Upper lobe of right lung (tissue), 1 donor: ENCODE data around the gene CDK1. TPM values are rescaled to one million over a fixed set of nuclear protein-coding genes. Genes with fewer than 3 reads are reported as not detected.

ENCODE experiments used
- ATAC-seq: fragments of 200-7000 bp; cut with Tn5 transposase; one replicate; pipeline ENCODE4 v1.9.1; 2020; ENCODE audit warnings: mild to moderate bottlenecking, moderate library complexity
- DNase-seq: peaks from one replicate; pipeline ENCODE4 v3.0.0-alpha.2; 2020
- H3K27ac ChIP-seq: fragments of 200-600 bp; one replicate; pipeline ENCODE4 v1.8.0; 2022
- H3K27me3 ChIP-seq: fragments of 200-600 bp; one replicate; pipeline ENCODE4 v1.8.0; 2022; ENCODE audit warnings: mild to moderate bottlenecking
- H3K36me3 ChIP-seq: fragments of 200-600 bp; one replicate; pipeline ENCODE4 v1.8.0; 2022
- H3K4me1 ChIP-seq: fragments of 200-600 bp; one replicate; pipeline ENCODE4 v1.8.0; 2022
- H3K4me3 ChIP-seq: fragments of 200-600 bp; one replicate; pipeline ENCODE4 v1.8.0; 2022; ENCODE audit warnings: mild to moderate bottlenecking
- H3K9me3 ChIP-seq: fragments of 200-600 bp; one replicate; pipeline ENCODE4 v1.8.0; 2022
- CTCF ChIP-seq: fragments of 200-600 bp; IDR thresholded peaks from one replicate; pipeline ENCODE4 v1.8.0; 2022; ENCODE audit warnings: antibody characterized with exemption
- intact Hi-C: fragments of 100-400 bp; cut with DNase I; formaldehyde crosslinking; loops from one replicate; pipeline ENCODE4 v1.11.0; 2022
- total RNA-seq: library from RNA; stranded (reverse); fragmentation: NEBNext Ultra II Directional; extraction: Animal tissue kit (Norgen Biotek cat#: 25700); gene quantifications from one replicate; pipeline ENCODE4 v1.2.1, GENCODE V29; 2021
- donor health status: DM: no; HTN: yes; CAD: no; lungs with severe emphysema.

Gene CDK1
- total RNA-seq, 1 donor from 2014 or later = 3.4 TPM

- H3K4me3 ChIP-seq = peak overlapping the region; percentile 67
- peaks cover 3% of the 10 kb centered on the region for H3K4me1 ChIP-seq
- peak; percentile 97 for ATAC-seq
- peak; percentile 88 for DNase-seq
- no peaks in the 10 kb centered on the region for H3K9me3 ChIP-seq
- H3K36me3 ChIP-seq = no peaks in the 10 kb centered on the region
- TF ChIP-seq CTCF = no peak
- H3K27ac ChIP-seq = peak overlapping the region; percentile 83
- intact Hi-C loops = no loop called here
- H3K27me3 ChIP-seq = peaks cover 21% of the 10 kb centered on the region
These were observed 44.8 kb upstream of the CDK1 start for GRCh38 chr10:60733517-60733822.

DNA sequence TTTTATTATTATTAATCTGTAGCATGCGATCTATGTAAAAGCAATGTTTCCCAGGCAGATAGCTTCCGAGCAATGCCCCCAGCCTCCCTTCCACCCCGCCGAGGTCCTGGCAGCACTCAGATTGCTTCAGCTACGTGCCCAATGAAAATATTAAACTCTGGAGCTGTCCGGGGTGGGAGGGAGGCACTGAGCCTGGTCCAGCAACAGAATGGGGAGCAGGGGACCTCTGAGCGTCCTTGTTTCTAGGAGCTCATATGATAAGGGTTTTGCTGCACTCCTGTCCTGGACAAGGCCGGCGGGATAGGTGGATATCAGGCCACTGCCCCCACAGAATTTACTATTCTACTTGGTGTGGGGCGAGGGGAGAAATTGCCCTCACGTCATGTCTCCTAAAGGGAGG is 44.5 kb upstream of the CDK1 start:
- Histone ChIP-seq H3K4me3 (peak overlapping the region; percentile 67), H3K27me3 (peaks cover 21% of the 10 kb centered on the region), H3K9me3 (no peaks in the 10 kb centered on the region), H3K4me1 (peaks cover 3% of the 10 kb centered on the region), H3K36me3 (no peaks in the 10 kb centered on the region), H3K27ac (peak overlapping the region; percentile 83)
- peak; percentile 65 for DNase-seq
- ATAC-seq = peak; percentile 34
- intact Hi-C loops = no loop called here
- TF ChIP-seq CTCF = no peak

- Histone ChIP-seq H3K27me3 (peaks cover 21% of the 10 kb centered on the region), H3K36me3 (no peaks in the 10 kb centered on the region), H3K9me3 (no peaks in the 10 kb centered on the region), H3K27ac (peak overlapping the region; percentile 83), H3K4me1 (peaks cover 3% of the 10 kb centered on the region), H3K4me3 (peak overlapping the region; percentile 67)
- intact Hi-C loops = no loop called here
- no peak for DNase-seq
- no peak for ATAC-seq
- TF ChIP-seq CTCF = no peak
These were observed 44.1 kb upstream of the CDK1 start for GRCh38 chr10:60734226-60734625.

- H3K4me3 ChIP-seq = no peak overlapping the region
- H3K27ac ChIP-seq = no peak overlapping the region
- H3K4me1 ChIP-seq = peaks cover 3% of the 10 kb centered on the region
- H3K9me3 ChIP-seq = no peaks in the 10 kb centered on the region
- peaks cover 21% of the 10 kb centered on the region for H3K27me3 ChIP-seq
- H3K36me3 ChIP-seq = no peaks in the 10 kb centered on the region
- intact Hi-C loops = no loop called here
- no peak for TF ChIP-seq CTCF
- DNase-seq (no peak), ATAC-seq (no peak)
These were observed 43.0 kb upstream of the CDK1 start for GRCh38 chr10:60735244-60735643.

- Histone ChIP-seq H3K27me3 (peaks cover 21% of the 10 kb centered on the region), H3K4me3 (no peak overlapping the region), H3K36me3 (no peaks in the 10 kb centered on the region), H3K4me1 (peaks cover 3% of the 10 kb centered on the region), H3K9me3 (no peaks in the 10 kb centered on the region), H3K27ac (no peak overlapping the region)
- no peak for TF ChIP-seq CTCF
- intact Hi-C loops = no loop called here
- DNase-seq (no peak), ATAC-seq (no peak)
These were observed 41.0 kb upstream of the CDK1 start for GRCh38 chr10:60737242-60737641.

DNA sequence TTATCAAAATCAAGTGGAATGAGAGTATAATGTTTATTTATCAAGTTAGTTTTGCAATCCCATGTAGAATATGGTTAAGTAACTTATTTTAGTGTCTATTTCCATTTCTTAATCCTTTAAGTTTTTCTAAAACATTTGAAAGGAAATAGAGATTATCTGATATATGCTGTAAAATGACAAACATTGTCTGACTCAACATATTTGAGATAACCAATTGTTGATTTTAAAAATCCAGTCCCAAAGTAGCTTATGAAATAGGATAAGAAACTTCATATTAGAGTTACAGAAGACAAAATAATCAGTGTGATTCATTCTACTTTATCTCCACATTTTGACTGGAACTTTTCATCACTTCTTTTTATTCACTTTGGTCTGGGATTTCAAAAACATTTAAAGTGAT is 38.7 kb upstream of the CDK1 start:
- no peaks in the 10 kb centered on the region for H3K36me3 ChIP-seq
- ATAC-seq (no peak), DNase-seq (no peak)
- H3K27ac ChIP-seq = no peak overlapping the region
- H3K9me3 ChIP-seq = no peaks in the 10 kb centered on the region
- H3K4me3 ChIP-seq = no peak overlapping the region
- intact Hi-C loops = no loop called here
- H3K27me3 ChIP-seq = peaks cover 9% of the 10 kb centered on the region
- no peaks in the 10 kb centered on the region for H3K4me1 ChIP-seq
- no peak for TF ChIP-seq CTCF
